Measurements from ENCODE around the gene IL25. TPM values are rescaled to one million over a fixed set of nuclear protein-coding genes. Genes with fewer than 3 reads are reported as not detected.

Gene IL25
- total and polyA plus RNA-seq, 2 of the 4 experiments (the other 2 are of a cell fraction) = not detected

DNA sequence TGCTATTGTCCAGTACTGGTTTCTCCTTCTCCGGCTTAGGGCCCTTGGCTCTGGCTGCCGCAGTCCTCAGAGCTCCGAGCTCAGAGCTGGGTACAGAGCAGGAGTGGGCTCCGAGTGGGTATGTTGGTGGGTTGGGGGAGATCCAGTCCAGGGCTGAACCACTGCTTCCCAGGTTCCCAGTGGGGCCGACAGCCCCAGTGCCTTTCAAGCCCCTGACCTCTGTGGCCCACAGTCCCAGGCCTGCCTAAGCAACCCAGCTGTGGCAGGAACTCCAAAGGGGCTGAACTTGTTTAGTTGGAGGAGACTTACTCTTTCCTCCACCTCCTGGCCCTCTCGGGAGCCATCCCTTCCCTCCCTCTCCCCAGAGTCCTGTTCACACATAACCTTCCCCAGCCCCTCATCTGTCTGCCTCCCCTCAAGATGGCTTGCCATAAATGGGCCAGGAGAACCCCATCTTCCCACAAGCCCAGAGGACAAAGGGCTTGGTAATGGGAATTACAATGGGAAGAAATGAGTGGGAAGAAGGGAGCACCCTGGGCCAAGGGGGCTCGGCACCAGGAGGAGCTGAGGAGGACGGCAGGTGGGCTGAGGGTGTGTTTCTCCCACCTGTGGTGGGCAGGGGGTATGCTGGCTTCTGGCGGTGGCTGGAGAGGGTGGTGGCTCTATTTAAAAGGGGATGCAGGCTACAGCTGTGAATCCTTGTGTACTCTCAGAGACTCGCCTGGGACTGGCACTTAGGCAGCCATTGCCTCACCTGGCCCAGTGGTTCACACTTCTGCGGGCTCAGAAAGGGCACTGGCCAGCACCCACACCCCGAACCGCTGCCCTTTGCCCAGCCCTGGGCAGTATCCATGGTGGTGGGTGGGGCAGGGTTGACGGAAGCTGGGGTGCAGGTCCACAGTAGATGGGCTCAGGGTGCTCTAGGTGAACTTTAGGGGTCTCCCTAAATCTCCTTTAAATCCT lies 39.2 kb downstream of the IL25 start:
- Histone ChIP-seq H2AFZ (replicated peaks; ENCODE audit: low read length, poor library complexity) (no peak overlapping the region), H2AK9ac (replicated peaks; ENCODE audit: low read depth, low read length, poor library complexity) (no peak overlapping the region), H3K23ac (ENCODE audit: low read depth, low read length) (no peak overlapping the region), H3K56ac (ENCODE audit: extremely low read depth, insufficient read depth, low read length) (no peak overlapping the region), H2BK15ac (ENCODE audit: low read depth, low read length) (no peak overlapping the region), H3K9me1 (ENCODE audit: insufficient read depth, low read length) (no peaks in the 10 kb centered on the region), H2BK5ac (ENCODE audit: low read depth, low read length, poor library complexity, severe bottlenecking) (no peak overlapping the region), H4K8ac (ENCODE audit: low read depth in 2 of 2, low read length in 2 of 2) (no peak overlapping the region), H3K4me2 (ENCODE audit: low read depth, low read length) (no peak overlapping the region), H3K79me1 (ENCODE audit: low read depth in 1 of 2, low read length in 2 of 2) (no peaks in the 10 kb centered on the region), H2BK20ac (ENCODE audit: low read depth, low read length) (no peak overlapping the region), H3K18ac (ENCODE audit: low read depth, low read length) (no peak overlapping the region), H3K9me3 (ENCODE audit: control insufficient read depth, insufficient read depth, low read length) (no peaks in the 10 kb centered on the region), H3K36me3 (ENCODE audit: control insufficient read depth, insufficient read depth, low read length) (no peaks in the 10 kb centered on the region), H3K4me3 (ENCODE audit: insufficient read depth, low read depth, low read length) (no peak overlapping the region), H3K9ac (ENCODE audit: low read depth, low read length) (no peak overlapping the region), H2BK120ac (ENCODE audit: low read depth, low read length) (no peak overlapping the region), H3K4me1 (ENCODE audit: control insufficient read depth, insufficient read depth, low read length) (no peaks in the 10 kb centered on the region), H3K14ac (replicated peaks; ENCODE audit: low read depth, low read length) (no peak overlapping the region), H4K91ac (ENCODE audit: insufficient read depth, low read depth, low read length) (no peak overlapping the region), H4K5ac (ENCODE audit: low read depth, low read length) (no peak overlapping the region), H3K27me3 (ENCODE audit: control insufficient read depth, insufficient read depth, low read length) (peaks cover 41% of the 10 kb centered on the region), H2AK5ac (ENCODE audit: low read depth, low read length) (no peak overlapping the region), H3K27ac (ENCODE audit: insufficient read depth, low read length) (no peak overlapping the region), H3K4ac (ENCODE audit: low read depth, low read length) (no peak overlapping the region), H4K20me1 (ENCODE audit: insufficient read depth, low read length) (no peaks in the 10 kb centered on the region)
- dilution Hi-C loops (cut with HindIII; ENCODE audit: low sequenced_read_pairs, unreplicated experiment) = no loop called here
- intact Hi-C loops (cut with micrococcal nuclease) = no loop called here
- TF ChIP-seq MXI1 (IDR thresholded peaks at IDR 0.05; ENCODE audit: borderline replicate concordance, low read depth, low read length) (no peak), RAD21 (IDR thresholded peaks at IDR 0.05; ENCODE audit: low read length) (no peak), CHD1 (IDR thresholded peaks at IDR 0.05; ENCODE audit: low read depth, low read length) (no peak), MAZ (IDR thresholded peaks at IDR 0.05; ENCODE audit: borderline replicate concordance, low read depth, low read length) (no peak), RCOR1 (IDR thresholded peaks at IDR 0.05; ENCODE audit: insufficient replicate concordance, low read length) (no peak), RFX5 (IDR thresholded peaks at IDR 0.05; ENCODE audit: low read depth, low read length) (no peak), POLR2A (IDR thresholded peaks at IDR 0.05; ENCODE audit: low read depth, low read length) (no peak), CTCF (conservative IDR thresholded peaks at IDR 0.05; ENCODE audit: low read depth, low read length) (no peak), NFE2L2 (IDR thresholded peaks at IDR 0.05; ENCODE audit: low read depth, low read length) (no peak), BHLHE40 (IDR thresholded peaks at IDR 0.05; ENCODE audit: low read depth, low read length) (no peak), MAFK (IDR thresholded peaks at IDR 0.05; ENCODE audit: low read depth, low read length) (no peak), CEBPB (IDR thresholded peaks at IDR 0.05; ENCODE audit: low read depth, low read length) (no peak)
- DNase-seq (no peak), ATAC-seq (ENCODE audit: low read depth) (no peak)
- in situ Hi-C loops (cut with MboI; ENCODE audit: low sequenced_read_pairs) = no loop called here
- BruUV-seq (replicated peaks) = no TSS peak
- POLR2A ChIA-PET (ENCODE audit: unreplicated experiment) = no interaction called here
- CTCF ChIA-PET = interaction anchor here (1.0 kb wide), 1 partner anchor 15 kb away, joined by 3 read pairs; no protein-coding TSS in a partner anchor
- 71% methylated on average over 5 of the region's 14 CpGs; no CpG with 5 or more reads in 1 of the 2 experiments for WGBS, 2 experiments (ENCODE audit: extremely low coverage in 2 of 2, insufficient read length in 1 of 2)
